ENCODE results near the gene PRMT7.

Gene PRMT7

GRCh38 chr16:68289202-68289601 lies 21.6 kb upstream of the PRMT7 start:
- no peak overlapping the region for H3K4me3 ChIP-seq (ENCODE audit: low read depth, low read length)
- no peak for TF ChIP-seq CTCF (IDR thresholded peaks at IDR 0.05; ENCODE audit: low read depth, low read length)
- in situ Hi-C loops (cut with HindIII; ENCODE audit: low sequenced_read_pairs): no loop called here
- DNase-seq (ENCODE audit: low read depth, low spot score): no peak

DNA sequence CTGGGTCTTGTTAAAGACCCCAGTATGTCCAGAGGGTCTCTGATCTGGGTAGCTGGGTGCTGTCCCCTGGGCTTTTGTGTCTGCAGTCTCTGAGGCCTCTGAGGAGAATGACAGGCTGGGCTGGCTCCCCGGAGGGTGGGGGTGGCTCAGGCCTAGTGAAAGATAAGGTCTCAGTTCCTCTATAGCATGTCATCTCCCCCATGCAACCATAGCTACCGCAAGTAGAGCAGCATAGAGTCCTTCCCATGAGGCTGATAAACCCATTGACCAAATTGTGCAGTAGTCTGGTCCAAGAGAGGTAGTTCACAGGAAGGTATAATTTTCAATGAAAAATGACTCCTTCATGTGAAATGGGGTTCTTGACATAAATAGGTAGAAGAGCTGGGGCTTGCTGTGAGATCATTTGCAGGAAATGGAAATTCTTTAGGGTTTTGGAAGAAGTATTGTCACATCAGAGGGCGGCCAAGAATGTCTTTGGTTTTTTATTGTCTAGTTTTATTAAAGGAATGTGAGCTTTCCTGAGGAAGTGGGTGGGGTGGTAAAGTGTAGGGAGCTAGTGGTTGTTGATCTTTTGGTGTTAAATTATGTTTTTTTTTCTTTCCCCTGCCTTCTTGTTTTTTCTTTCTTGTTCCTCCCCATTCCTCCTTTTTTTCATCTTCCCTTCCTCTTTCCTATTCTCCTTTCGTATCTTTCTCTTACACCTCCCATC lies 21.0 kb upstream of the PRMT7 start:
- in situ Hi-C loops (cut with HindIII; ENCODE audit: low sequenced_read_pairs): no loop called here
- TF ChIP-seq CTCF (IDR thresholded peaks at IDR 0.05; ENCODE audit: low read depth, low read length): no peak
- no peak overlapping the region for H3K4me3 ChIP-seq (ENCODE audit: low read depth, low read length)
- DNase-seq (ENCODE audit: low read depth, low spot score): peak; percentile 31

- no peak for TF ChIP-seq CTCF (IDR thresholded peaks at IDR 0.05; ENCODE audit: low read depth, low read length)
- no peak overlapping the region for H3K4me3 ChIP-seq (ENCODE audit: low read depth, low read length)
- DNase-seq (ENCODE audit: low read depth, low spot score): no peak
- in situ Hi-C loops (cut with HindIII; ENCODE audit: low sequenced_read_pairs): no loop called here
Measured at GRCh38 chr16:68290450-68290849, 20.4 kb upstream of the PRMT7 start.

DNA sequence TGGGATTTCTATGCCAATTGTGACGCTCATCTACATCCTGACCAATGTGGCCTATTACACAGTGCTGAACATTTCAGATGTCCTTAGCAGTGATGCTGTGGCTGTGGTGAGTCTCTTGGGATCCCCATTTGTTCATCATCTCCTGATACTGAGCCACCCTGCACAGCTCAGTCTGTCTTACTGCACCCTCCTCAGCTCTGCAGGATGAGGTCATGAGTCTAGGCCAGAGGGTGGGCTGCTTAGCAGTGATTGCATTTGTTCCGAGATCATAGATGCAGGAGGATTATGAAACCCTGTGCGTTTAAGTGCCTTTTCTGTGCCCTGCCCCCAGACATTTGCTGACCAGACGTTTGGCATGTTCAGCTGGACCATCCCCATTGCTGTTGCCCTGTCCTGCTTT lies 19.6 kb upstream of the PRMT7 start:
- no peak for TF ChIP-seq CTCF (IDR thresholded peaks at IDR 0.05; ENCODE audit: low read depth, low read length)
- in situ Hi-C loops (cut with HindIII; ENCODE audit: low sequenced_read_pairs): no loop called here

DNA sequence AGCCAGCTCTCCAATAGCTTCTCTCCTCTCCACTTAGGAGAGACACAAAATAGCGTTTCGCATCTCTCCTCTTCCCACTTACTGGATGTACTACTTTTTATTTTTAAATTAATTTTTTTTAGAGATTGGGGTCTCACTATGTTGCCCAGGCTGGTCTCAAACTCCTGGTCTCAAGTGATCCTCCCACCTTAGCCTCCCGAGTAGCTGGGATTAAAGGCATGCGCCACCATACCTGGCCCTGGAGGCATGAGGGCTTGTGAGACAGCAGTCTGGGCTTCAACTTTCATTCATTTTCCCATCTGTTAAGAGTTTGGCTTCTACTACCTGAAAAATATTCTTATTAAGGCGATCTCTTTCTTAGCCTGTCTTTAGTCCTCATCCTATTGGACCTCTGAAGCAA lies 18.4 kb upstream of the PRMT7 start:
- DNase-seq (ENCODE audit: low read depth, low spot score): no peak
- H3K4me3 ChIP-seq (ENCODE audit: low read depth, low read length): no peak overlapping the region
- in situ Hi-C loops (cut with HindIII; ENCODE audit: low sequenced_read_pairs): no loop called here
- no peak for TF ChIP-seq CTCF (IDR thresholded peaks at IDR 0.05; ENCODE audit: low read depth, low read length)

More for the DNA sequence above, 19.6 kb upstream of the PRMT7 start:
- DNase-seq (ENCODE audit: low read depth, low spot score): no peak
- no peak overlapping the region for H3K4me3 ChIP-seq (ENCODE audit: low read depth, low read length)

GRCh38 chr16:68296291-68296690 lies 14.5 kb upstream of the PRMT7 start:
- in situ Hi-C loops (cut with HindIII; ENCODE audit: low sequenced_read_pairs): no loop called here
- no peak for DNase-seq (ENCODE audit: low read depth, low spot score)
- no peak overlapping the region for H3K4me3 ChIP-seq (ENCODE audit: low read depth, low read length)
- no peak for TF ChIP-seq CTCF (IDR thresholded peaks at IDR 0.05; ENCODE audit: low read depth, low read length)
